ENCODE measurements around the gene KCTD21.
A peak's percentile ranks its signal among the peaks of the same experiment; 100 is the strongest.

Gene KCTD21

DNA sequence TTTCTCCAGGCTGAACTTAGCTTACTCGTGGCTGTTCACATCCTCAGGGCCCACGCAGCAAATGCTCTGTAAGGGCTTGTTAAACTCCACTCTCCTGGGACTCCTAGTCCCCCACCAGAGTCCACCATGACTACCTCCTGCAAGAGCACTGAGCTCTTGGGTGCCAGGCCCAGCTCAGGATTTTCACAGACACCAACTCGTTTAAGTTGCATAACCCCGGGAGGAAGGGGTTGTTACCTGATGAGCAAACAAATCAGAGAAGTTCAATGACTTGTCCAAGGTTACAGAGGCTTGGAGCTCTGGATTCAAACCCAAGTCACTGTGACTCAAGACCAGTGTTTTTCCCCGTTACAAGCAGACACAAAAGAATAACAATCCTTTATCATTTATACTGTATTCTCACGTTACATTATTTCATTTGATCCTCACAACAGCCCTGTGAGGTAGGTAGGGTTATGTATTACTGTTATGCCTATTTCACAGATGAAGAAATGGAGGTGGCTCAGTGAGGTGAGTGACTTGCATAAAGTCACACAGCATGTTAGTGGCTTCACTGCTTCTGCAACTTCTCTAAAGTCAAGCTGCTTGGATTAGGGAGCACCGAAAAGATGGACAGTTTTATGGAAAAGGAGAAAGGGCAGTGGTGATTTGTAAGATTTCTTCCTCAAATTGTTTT is 17.4 kb downstream of the KCTD21 start:
- no peak for FAIRE-seq

- FAIRE-seq, result no peak
Observed at GRCh38 chr11:78170413-78170812, 18.0 kb downstream of the KCTD21 start.

DNA sequence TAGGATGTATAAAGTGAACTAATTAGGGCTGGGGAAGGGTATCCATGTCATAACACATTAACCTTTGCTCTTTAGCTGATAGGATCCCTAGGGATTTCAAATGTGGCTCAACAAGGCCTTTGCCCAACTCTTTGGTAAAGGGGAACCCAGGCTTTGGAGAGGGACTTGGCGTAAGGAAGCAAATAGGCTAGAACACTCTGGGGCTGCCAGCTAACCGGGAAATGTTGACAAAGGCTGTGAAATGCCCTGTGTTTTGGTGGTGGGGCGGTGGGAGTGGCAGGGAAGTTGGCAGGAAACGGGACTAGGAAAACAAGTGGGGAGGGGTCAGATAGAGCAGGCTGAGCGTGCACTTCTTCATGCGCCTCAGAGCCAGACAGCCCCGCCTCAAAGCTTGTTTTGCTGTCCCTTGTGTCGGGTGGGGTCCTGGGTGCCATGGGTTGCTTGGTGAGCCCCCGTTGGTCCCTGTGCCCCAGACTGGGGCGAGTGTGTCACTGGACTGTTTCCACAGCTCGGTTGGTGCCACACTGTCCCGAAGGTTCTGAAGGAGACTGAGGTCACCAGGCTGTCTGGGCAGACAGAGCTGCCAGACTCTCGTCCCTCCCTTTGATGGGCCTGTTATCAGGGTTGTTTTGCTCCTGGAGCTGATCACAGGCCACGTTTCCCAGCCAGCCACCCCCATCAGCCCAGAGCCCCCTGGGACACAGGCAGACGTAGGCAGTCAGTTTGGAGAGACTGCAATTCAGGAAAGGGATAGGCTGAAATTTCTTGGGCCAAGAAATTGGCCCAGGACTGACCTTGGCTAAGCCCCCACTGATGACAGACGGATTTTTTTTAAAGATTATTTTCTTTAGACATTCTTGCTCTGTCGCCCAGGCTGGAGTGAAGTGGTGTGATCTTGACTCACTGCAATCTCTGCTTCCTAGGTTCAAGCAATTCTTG is 19.6 kb downstream of the KCTD21 start:
- no peak for FAIRE-seq

- FAIRE-seq, result no peak
Observed at GRCh38 chr11:78166855-78167469, 21.5 kb downstream of the KCTD21 start.

DNA sequence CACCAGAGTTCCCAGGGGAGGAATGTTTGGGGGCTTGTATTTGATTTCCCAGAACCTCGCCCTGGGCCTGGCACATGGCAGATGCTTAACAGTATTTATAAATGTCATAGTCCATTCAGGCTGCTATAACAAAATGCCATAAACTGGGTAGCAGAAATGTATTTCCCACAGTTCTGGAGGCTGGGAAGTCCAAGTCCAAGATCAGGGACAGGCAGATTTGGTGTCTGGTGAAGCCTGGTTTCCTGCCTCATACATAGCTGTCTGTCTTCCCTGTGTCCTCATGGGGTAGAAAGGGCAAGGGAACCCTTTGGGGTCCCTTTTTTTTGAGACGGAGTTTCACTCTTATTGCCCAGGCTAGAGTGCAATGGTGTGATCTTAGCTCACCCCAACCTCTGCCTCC is 24.0 kb downstream of the KCTD21 start:
- no peak for FAIRE-seq

DNA sequence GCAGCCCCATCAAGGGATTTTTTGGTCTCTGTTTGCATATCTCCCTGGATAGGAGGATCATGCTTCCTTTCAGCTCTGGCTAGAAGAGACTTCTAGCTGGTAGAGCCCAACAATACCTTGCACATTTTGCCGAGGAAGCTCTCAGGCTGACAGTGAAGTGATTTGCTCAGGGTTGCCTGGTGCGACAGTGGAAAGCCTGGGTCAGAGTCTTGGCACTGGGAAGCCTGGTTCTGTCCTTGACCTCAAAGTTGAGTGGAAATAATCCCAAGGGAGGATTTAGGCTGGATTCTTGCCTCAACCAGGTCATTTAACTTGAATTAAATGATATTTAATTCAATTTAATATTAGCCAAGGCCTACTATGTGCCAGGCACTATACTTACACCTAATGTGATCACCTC is 24.6 kb downstream of the KCTD21 start:
- FAIRE-seq, result no peak

GRCh38 chr11:78161962-78162371 is 26.5 kb downstream of the KCTD21 start:
- FAIRE-seq, result no peak

GRCh38 chr11:78161346-78161745 is 27.1 kb downstream of the KCTD21 start:
- FAIRE-seq, result no peak

- FAIRE-seq, result no peak
Observed at GRCh38 chr11:78160557-78160956, 27.9 kb downstream of the KCTD21 start.

GRCh38 chr11:78158987-78159652 is 29.3 kb downstream of the KCTD21 start:
- FAIRE-seq, result no peak

DNA sequence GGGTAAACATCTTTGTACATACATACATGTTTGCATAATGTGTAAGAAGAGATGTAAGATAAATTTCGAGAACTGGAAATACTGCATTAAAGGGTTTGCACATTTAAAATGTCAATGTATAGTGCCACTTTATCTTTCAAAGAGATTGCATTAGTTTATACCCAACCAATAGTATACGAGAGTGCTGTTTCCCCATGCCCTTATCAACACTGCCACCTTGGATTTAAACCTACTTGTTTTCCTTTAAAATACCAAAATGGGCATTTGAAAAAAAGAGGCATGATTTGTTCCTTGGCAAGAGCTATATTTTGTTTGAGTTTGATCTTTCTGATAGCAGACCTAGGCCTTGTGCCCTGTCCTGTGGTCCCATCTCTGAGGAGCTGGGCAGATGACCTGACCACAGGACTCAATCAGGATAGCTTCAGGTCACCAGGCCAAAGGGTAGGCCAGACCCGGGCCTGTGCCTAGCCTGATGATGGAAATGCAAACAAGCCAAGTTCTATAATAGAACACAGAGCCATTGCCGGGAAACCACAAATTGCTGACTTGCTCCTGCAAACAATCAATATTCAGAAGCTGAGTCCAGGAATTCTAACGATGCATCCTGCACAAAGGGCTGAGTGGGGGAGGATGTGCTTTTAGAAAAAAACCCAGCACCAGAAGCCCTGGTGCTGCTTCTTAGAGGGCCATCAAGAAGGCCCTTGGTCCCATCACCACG is 32.1 kb downstream of the KCTD21 start:
- FAIRE-seq, result no peak

- no peak for FAIRE-seq
Observed at GRCh38 chr11:78151804-78152203, 36.6 kb downstream of the KCTD21 start.

DNA sequence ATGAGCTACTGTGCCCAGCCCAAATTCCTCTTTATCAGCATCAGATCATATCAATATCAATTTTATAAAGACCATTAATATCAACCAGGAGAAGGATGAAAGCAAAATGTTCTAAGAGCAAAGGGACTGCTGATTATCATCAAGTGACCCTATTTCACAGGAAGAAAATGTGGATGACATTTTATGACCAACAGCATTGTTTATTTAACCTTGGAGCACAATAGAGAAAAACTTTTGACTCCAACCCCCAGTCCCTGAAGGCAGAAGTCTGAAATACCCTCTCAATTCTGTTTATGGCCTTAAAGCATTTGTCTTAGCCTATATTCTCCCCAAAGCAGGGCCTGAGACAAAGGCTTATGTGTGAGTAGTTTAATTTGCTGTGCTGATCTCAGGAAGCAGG is 37.7 kb downstream of the KCTD21 start:
- FAIRE-seq, result no peak

GRCh38 chr11:78150346-78150745 is 38.1 kb downstream of the KCTD21 start:
- FAIRE-seq, result no peak

DNA sequence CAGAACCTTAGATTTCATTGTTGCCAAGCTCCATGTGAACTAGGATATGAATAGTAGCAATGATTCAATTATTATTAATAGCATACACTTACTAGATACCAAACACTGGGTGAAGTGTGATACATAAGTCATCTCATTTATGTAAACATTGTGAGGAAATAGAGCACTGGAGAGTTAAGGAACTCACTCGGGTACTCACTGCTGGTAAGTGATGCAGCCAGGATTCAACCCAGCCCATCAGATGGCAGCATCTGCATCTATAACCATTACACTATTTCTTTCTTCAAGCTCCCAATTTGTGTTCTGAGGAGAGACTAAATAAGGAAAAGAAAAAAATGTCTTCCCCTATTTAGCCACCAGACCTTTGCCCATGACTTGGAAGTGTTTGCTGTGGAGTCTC is 38.8 kb downstream of the KCTD21 start:
- FAIRE-seq, result no peak

DNA sequence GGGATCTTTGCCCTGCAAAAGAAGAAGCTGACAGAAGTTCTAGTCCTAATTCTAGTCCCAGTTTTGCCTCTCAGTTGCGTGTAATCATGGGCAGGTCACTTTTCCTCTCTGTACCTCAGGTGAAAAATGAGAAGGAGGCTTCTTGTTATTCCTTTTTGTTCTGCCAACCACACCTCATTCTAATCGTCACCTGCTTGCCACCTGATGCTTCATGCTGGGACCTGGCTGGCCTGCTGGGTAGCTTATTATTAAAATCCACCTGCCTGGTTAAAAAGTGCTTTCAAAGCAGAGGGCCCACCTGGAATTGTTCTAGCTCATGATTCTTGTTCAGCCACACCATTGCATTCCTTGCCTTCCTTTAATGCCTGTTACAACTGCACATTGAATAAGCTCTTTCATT is 40.6 kb downstream of the KCTD21 start:
- FAIRE-seq, result no peak

DNA sequence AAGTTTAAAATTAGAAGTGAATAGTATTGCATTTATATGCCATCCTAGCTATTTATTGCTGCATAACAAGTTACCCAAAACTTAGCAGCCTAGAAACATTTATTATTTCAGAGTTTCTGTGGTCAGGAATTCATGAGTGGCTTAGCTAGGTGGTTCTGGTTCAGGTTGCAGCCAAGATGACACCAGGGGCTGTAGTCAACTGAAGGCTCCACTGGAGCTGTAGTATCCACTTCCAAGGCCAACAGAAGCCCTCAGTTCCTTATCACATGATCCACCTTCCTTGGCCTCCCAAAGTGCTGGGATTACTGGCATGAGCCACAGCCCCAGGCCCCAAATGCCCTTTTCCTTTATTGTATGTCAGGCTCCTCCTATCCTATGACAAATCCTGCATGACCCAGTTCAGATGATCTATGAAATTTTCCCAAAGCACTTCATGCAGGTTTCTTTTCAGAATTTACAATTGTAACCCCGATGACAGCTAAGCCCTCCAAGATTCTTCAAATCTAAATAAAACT is 42.9 kb downstream of the KCTD21 start:
- no peak for FAIRE-seq

DNA sequence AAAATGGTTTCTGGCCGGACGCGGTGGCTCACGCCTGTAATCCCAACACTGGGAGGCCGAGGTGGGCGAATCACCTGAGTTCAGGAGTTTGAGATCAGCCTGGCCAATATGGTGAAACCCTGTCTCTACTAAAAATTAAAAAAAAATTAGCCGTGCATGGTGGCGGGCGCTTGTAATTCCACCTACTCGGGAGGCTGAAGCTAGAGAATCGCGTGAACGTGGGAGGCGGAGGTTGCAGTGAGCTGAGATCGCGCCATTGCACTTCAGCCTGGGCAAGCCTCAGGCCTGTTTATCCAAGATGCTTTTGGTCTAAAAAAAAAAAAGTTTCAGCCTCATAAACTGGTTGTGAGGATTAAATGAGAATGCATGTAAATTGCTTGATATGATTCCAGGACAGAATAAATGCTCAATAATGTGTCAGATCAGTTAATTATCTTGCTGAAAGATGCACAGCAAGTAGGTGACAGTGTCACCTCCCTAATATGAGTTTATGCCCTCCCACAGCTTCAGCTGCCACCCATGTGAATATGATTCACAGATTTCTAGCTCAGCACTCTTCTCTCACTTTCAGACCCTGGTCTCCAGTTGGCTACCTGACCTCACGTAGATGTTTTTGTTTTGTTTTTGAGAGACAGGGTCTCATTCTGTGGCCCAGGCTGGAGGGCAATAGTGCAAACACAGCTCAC is 47.9 kb downstream of the KCTD21 start:
- no peak for FAIRE-seq

- FAIRE-seq, result peak; percentile 94
Observed at GRCh38 chr11:78139422-78140391, 48.7 kb downstream of the KCTD21 start, which contains the start of gene ALG8. Gene ALG8, minus strand, starts transcription at chr11:78139626. Its CDS starts 38 bp downstream, at chr11:78139588.

DNA sequence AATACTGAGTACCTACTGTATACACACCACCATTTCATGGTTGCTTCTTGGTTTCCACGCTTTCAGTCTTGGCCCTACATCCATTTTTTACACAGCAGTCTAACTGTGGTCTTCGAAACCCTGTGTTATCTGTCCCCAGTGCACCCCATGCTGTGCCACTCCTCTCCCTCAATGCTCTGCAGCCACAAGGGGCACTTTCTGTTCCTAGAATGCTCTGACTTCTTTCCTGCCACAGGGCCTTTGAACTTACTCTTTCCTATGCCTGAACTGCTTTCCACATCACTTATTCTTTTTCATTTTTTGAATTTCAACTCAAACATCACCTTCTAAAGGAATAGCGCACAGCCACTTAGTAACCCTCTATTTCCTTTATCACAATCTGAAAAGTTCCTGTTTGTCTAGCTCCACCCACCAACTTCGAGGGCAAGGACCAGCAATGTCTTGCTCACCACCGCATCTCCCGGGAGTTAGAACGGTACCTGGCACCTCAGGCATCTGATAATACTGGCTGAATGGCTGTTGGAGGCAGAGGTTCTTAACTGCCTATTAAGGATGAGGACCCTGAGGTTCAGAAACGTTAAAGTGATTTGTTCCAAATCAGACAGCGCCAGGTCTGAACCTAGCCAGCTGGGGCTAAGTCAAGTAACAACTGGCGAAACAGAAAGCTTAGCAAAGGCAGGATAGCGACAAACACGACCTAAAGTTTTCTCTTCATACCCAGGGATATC is 49.6 kb downstream of the KCTD21 start:
- no peak for FAIRE-seq

Data from G401.6 (cell line).